ENCODE data around the gene TXNL1. TPM values are rescaled to one million over a fixed set of nuclear protein-coding genes. Genes with fewer than 3 reads are reported as not detected.

TXNL1 gene
- total RNA-seq, 2 experiments from 2014 or later: 51.9 to 54.4 TPM

DNA sequence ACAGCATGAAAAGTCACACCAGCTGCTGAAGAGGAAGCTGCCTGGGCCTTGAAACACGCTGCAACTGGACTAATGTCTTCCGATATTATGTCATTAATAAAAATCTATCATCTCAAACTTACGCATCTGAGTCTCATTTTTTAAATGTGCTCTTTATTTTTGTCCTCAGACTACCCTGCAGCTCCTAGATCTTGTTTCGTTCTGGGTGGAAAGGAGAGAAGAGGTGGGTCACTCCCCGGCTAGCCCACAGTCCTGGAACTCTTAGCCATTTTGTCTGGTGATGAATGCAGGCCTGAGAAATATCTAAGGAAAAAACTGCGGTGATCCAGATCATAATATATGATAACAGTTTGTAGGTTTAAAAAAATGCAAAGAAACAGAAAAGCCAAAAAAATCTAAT, 73.3 kb downstream of the TXNL1 start:
- Mint-ChIP-seq H3K9me3 (ENCODE audit: insufficient read depth) (no peaks in the 10 kb centered on the region), H3K4me3 (no peak overlapping the region), H3K27ac (no peak overlapping the region), H3K27me3 (ENCODE audit: low read depth) (peaks cover 2% of the 10 kb centered on the region), H3K36me3 (ENCODE audit: low read depth) (no peaks in the 10 kb centered on the region), H3K4me1 (ENCODE audit: low read depth) (no peaks in the 10 kb centered on the region)
- DNase-seq (no peak), ATAC-seq (no peak)
- ChIA-PET POLR2A (no interaction called here), CTCF (no interaction called here)

DNA sequence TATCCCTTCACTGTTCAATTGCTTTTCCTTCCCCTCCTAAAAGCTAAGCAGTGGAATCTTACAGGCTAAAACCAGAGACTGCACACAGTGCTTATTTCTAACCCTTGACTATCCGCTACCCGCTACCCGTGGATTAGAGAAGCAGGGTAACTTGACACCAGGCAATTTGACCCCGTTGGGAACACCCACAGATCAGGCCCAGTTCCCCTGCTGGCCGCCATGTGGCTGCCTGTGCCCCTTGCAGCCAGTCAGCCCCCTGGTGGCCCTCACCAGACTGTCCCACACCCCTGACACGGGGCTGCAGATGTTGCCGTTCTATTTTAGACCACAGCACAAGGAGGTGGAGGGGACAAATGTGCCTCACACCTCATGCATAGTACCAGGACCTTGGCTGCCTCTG, 74.8 kb downstream of the TXNL1 start:
- no peak for ATAC-seq
- Mint-ChIP-seq H3K9me3 (ENCODE audit: insufficient read depth) (no peaks in the 10 kb centered on the region), H3K4me3 (no peak overlapping the region), H3K4me1 (ENCODE audit: low read depth) (no peaks in the 10 kb centered on the region), H3K36me3 (ENCODE audit: low read depth) (no peaks in the 10 kb centered on the region), H3K27ac (no peak overlapping the region), H3K27me3 (ENCODE audit: low read depth) (peaks cover 4% of the 10 kb centered on the region)
- CTCF ChIA-PET: no interaction called here
- POLR2A ChIA-PET: no interaction called here
- no peak for DNase-seq

DNA sequence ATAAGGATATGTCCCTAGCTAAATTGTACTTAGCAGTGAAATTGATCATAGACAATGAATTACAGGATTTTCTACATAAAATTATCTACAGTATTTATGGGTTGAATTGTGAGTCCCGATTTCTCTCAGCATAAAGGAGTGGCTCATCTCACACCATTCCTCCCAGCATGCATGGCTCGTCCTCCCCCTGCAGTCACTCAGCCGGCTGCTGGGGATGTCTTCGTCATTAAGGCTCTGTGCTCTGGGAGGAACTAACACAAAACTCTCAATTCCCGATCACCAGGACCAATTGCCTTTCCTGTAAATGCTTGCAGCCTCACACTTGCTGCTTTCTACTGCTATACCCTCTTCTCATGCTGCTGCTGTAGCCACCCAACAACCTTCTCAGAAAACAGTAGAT, 75.9 kb downstream of the TXNL1 start:
- ChIA-PET POLR2A (no interaction called here), CTCF (no interaction called here)
- Mint-ChIP-seq H3K36me3 (ENCODE audit: low read depth) (no peaks in the 10 kb centered on the region), H3K9me3 (ENCODE audit: insufficient read depth) (no peaks in the 10 kb centered on the region), H3K27ac (no peak overlapping the region), H3K4me1 (ENCODE audit: low read depth) (no peaks in the 10 kb centered on the region), H3K27me3 (ENCODE audit: low read depth) (peaks cover 4% of the 10 kb centered on the region), H3K4me3 (no peak overlapping the region)
- DNase-seq: no peak
- no peak for ATAC-seq

DNA sequence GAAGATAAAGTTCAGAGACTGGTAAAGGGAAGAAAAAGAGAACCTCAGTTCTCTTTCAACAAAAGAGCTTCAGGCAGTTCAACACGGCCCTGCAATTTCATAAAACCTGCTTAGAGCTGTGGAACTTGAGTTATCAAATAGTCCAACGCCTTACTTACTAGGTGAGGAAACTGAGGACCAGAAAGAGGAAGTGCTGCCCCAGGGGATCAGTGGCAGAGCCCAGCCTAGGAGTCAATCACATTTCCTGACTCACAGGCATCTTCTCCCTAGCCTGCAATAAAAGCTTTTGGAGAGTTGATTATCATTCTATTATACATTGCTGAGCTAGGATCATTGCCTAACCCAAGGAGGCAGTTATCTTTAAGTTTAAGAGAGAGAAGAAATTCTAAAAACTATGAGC, 77.4 kb downstream of the TXNL1 start:
- Mint-ChIP-seq H3K4me3 (no peak overlapping the region), H3K36me3 (ENCODE audit: low read depth) (no peaks in the 10 kb centered on the region), H3K9me3 (ENCODE audit: insufficient read depth) (no peaks in the 10 kb centered on the region), H3K4me1 (ENCODE audit: low read depth) (no peaks in the 10 kb centered on the region), H3K27me3 (ENCODE audit: low read depth) (peaks cover 4% of the 10 kb centered on the region), H3K27ac (no peak overlapping the region)
- DNase-seq (no peak), ATAC-seq (no peak)
- CTCF ChIA-PET: no interaction called here
- POLR2A ChIA-PET: interaction anchor here (0.6 kb wide), 1 partner anchor 11 kb away, joined by 3 read pairs; no protein-coding TSS in a partner anchor

DNA sequence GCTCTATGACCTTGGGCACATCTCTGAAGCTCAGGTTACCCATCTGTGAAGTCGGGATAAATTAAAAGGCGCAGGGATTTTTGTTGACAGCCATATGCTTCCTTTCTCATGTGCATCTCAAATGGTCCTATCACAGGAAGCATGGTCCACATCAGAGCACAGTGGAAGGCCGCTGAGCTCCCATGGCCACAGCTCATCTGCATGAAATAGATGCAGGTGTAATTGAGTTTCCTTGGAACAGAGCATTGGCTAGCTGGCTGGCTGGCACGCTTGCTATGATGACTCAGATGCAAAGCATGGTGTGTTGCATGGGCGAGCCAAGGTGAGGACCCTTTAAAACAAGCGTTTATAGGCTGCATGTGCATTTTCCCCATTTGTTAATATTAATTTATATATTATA, 79.3 kb downstream of the TXNL1 start:
- Mint-ChIP-seq H3K4me3 (no peak overlapping the region), H3K27ac (no peak overlapping the region), H3K9me3 (ENCODE audit: insufficient read depth) (no peaks in the 10 kb centered on the region), H3K4me1 (ENCODE audit: low read depth) (no peaks in the 10 kb centered on the region), H3K36me3 (ENCODE audit: low read depth) (no peaks in the 10 kb centered on the region), H3K27me3 (ENCODE audit: low read depth) (peaks cover 4% of the 10 kb centered on the region)
- CTCF ChIA-PET: no interaction called here
- ATAC-seq: no peak
- no peak for DNase-seq
- POLR2A ChIA-PET: no interaction called here

DNA sequence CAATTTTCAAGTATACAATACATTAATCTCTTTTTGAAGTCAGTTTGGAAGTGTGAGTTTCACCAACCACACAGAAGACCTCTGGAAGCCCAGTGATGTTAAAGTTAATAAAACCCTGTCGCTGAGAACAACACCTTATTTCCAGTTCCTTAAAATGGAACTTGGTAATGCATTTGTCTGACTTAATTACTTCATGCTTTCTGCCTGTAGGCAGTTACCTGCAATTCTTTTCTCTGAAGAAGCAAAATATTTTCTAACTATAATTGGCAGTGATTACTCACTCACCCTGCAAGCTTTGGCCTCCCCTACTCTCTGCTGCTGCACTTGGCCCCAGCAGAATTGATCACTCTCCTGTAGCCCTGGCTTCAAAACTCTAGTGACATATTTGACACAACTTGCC, 81.5 kb downstream of the TXNL1 start:
- ChIA-PET POLR2A (no interaction called here), CTCF (interaction anchor here (1.7 kb wide), 1 partner anchor 19 kb away, joined by 4 read pairs; no protein-coding TSS in a partner anchor)
- H3K36me3 Mint-ChIP-seq (ENCODE audit: low read depth): no peaks in the 10 kb centered on the region
- H3K4me3 Mint-ChIP-seq: no peak overlapping the region
- no peak for DNase-seq
- H3K4me1 Mint-ChIP-seq (ENCODE audit: low read depth): no peaks in the 10 kb centered on the region
- no peaks in the 10 kb centered on the region for H3K9me3 Mint-ChIP-seq (ENCODE audit: insufficient read depth)
- H3K27me3 Mint-ChIP-seq (ENCODE audit: low read depth): peaks cover 4% of the 10 kb centered on the region
- no peak for ATAC-seq
- no peak overlapping the region for H3K27ac Mint-ChIP-seq

DNA sequence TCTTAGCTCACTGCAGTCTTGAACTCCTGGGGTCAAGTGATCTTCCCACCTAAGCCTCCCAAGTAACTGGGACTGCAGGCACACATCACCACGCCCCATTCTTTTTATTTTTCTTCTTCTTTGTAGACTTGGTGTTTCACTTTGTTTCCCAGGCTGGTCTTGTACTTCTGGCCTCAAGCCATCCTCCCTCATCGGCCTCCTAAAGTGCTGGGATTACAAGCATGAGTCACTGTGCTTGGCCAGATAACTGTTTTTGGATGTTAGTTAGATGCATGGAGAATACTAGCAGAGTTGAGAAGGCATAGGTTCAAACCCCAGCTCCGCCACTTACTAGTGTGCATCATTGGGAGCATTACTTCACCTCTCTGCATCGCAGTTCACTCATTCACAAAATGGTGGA, 88.3 kb downstream of the TXNL1 start:
- Mint-ChIP-seq H3K4me1 (ENCODE audit: low read depth) (no peaks in the 10 kb centered on the region), H3K36me3 (ENCODE audit: low read depth) (no peaks in the 10 kb centered on the region), H3K27ac (no peak overlapping the region), H3K4me3 (no peak overlapping the region), H3K9me3 (ENCODE audit: insufficient read depth) (no peaks in the 10 kb centered on the region), H3K27me3 (ENCODE audit: low read depth) (peaks cover 2% of the 10 kb centered on the region)
- CTCF ChIA-PET: no interaction called here
- POLR2A ChIA-PET: interaction anchor here (0.7 kb wide), 1 partner anchor 11 kb away, joined by 3 read pairs; no protein-coding TSS in a partner anchor
- no peak for ATAC-seq
- no peak for DNase-seq

Other genes with a start within 250 kb of the TXNL1 start
- 10 to 100 TPM; 39.7 to 44.2 TPM for gene WDR7, start 12.8 kb upstream of the TXNL1 start, total RNA-seq

Data from activated CD8-positive, alpha-beta T cell treated with anti-CD3 and anti-CD28 coated beads, Interleukin-2, amount 10 ng/mL, durations not matched to agents 7 days and 5 days (primary cell).